ENCODE results near the gene PRLR.
"Not testable (repeated sequence)": the region's sequence is repeated elsewhere in the genome, so short reads cannot be mapped to it uniquely, and the experiment has no call there.

The PRLR gene

DNA sequence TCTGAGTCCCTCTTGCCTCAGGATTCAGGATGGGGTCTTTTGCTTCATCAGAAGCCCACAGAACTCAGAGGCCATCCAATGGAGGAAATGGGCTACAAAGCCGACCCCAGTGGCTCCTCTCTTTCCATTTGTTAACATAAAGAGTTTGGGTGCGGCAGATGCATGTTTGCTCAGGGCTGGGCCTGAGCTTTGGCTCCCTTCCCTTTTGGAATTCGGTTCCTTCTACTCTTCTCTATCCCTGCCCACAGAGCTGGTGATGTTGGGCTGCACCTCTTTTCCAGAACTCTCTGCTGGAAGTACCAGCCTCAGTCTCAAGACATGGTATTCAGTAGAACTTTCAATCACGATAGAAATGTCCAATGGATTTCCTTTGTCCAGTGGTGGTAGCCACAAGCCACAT lies 115.6 kb downstream of the PRLR start:
- Histone ChIP-seq H3K4me3 (no peak overlapping the region), H3K9ac (ENCODE audit: insufficient read length) (no peak overlapping the region), H3K27ac (no peak overlapping the region), H3K36me3 (ENCODE audit: insufficient read depth, low read length) (no peaks in the 10 kb centered on the region), H3K9me3 (ENCODE audit: low read depth, low read length) (no peaks in the 10 kb centered on the region)
- no peak for TF ChIP-seq POLR2AphosphoS5 (IDR thresholded peaks at IDR 0.05; ENCODE audit: borderline replicate concordance, low read depth, low read length)
- no peak for TF ChIP-seq EZH2 (IDR thresholded peaks at IDR 0.05)
- no peak for TF ChIP-seq FOXP2 (optimal IDR thresholded peaks at IDR 0.05; ENCODE audit: control extremely low read depth, extremely low read length, insufficient read depth)
- no peak for DNase-seq (ENCODE audit: low read depth, low spot score)

DNA sequence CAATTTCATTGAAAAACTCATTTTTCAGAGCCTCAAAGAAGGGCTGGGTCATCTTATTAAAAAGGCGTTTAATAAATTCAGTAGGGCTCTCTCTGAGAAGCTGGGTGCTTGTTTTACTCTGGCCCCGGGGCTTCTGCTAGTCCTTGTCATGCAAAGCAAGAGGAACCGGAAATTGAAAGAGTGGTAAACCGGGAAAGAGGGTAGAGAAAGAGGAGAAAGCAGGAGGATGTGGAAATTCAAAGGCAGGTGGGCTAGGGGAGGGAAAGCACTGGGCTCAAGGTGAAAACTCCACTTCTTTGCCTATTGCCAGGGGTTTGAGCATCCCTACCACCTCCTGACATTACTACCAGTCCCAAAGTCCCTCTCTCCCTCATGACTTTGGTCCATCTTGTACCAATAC lies 118.0 kb downstream of the PRLR start:
- Histone ChIP-seq H3K36me3 (ENCODE audit: insufficient read depth, low read length) (no peaks in the 10 kb centered on the region), H3K27ac (no peak overlapping the region), H3K4me3 (no peak overlapping the region), H3K9ac (ENCODE audit: insufficient read length) (no peak overlapping the region), H3K9me3 (ENCODE audit: low read depth, low read length) (no peaks in the 10 kb centered on the region)
- TF ChIP-seq FOXP2 (optimal IDR thresholded peaks at IDR 0.05; ENCODE audit: control extremely low read depth, extremely low read length, insufficient read depth) (no peak), POLR2AphosphoS5 (IDR thresholded peaks at IDR 0.05; ENCODE audit: borderline replicate concordance, low read depth, low read length) (no peak), EZH2 (IDR thresholded peaks at IDR 0.05) (no peak)
- no peak for DNase-seq (ENCODE audit: low read depth, low spot score)

DNA sequence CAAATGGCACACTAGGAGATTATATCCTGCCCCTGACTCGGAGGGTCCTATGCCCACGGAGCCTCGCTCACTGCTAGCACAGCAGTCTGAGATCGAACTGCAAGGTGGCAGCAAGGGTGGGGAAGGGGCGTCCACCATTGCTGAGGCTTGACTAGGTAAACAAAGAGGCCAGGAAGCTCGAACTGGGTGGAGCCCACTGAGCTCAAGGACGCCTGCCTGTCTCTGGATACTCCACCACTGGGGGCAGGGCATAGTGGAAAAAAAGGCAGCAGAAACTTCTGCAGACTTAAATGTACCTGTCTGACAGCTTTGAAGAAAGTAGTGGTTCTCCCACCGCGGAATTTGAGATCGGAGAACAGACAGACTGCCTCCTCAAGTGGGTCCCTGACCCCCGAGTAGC lies 125.7 kb downstream of the PRLR start:
- not testable (repeated sequence) for H3K9ac ChIP-seq (ENCODE audit: insufficient read length); DNase-seq (ENCODE audit: low read depth, low spot score); H3K36me3 ChIP-seq (ENCODE audit: insufficient read depth, low read length); H3K4me3 ChIP-seq; H3K27ac ChIP-seq; H3K9me3 ChIP-seq (ENCODE audit: low read depth, low read length)

GRCh38 chr5:35103637-35104299 lies 126.5 kb downstream of the PRLR start:
- no peak overlapping the region for H3K4me3 ChIP-seq
- H3K9ac ChIP-seq (ENCODE audit: insufficient read length), result no peak overlapping the region
- H3K9me3 ChIP-seq (ENCODE audit: low read depth, low read length), result no peaks in the 10 kb centered on the region
- H3K27ac ChIP-seq, result no peak overlapping the region
- H3K36me3 ChIP-seq (ENCODE audit: insufficient read depth, low read length), result no peaks in the 10 kb centered on the region
- DNase-seq (ENCODE audit: low read depth, low spot score), result no peak
- no peak for TF ChIP-seq POLR2AphosphoS5 (IDR thresholded peaks at IDR 0.05; ENCODE audit: borderline replicate concordance, low read depth, low read length)
- no peak for TF ChIP-seq FOXP2 (optimal IDR thresholded peaks at IDR 0.05; ENCODE audit: control extremely low read depth, extremely low read length, insufficient read depth)
- TF ChIP-seq EZH2 (IDR thresholded peaks at IDR 0.05), result no peak

- H3K9ac ChIP-seq (ENCODE audit: insufficient read length); DNase-seq (ENCODE audit: low read depth, low spot score); H3K9me3 ChIP-seq (ENCODE audit: low read depth, low read length); H3K36me3 ChIP-seq (ENCODE audit: insufficient read depth, low read length); H3K27ac ChIP-seq; H3K4me3 ChIP-seq: not testable (repeated sequence)
These were observed 128.6 kb downstream of the PRLR start for GRCh38 chr5:35101720-35102119.

DNA sequence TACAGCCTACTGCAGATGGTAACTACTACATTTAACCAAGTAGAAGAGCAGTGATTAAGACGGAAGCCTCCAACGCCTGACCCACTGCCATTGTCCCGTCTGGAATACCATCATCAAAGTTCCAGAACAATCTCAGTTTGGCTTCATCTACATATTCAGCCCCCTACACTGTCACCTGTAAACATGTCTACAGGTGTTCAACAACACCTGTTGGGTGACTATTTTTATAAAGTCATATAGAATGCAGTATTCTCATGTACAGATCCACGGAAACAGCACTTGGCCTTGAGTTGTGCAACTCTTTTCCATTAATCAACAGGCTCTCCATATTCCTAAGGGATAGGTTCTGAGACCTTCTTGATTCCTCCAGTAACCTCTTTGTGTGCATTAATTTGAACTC lies 129.3 kb downstream of the PRLR start:
- H3K9ac ChIP-seq (ENCODE audit: insufficient read length), result no peak overlapping the region
- TF ChIP-seq EZH2 (IDR thresholded peaks at IDR 0.05), result no peak
- TF ChIP-seq FOXP2 (optimal IDR thresholded peaks at IDR 0.05; ENCODE audit: control extremely low read depth, extremely low read length, insufficient read depth), result no peak
- no peak for TF ChIP-seq POLR2AphosphoS5 (IDR thresholded peaks at IDR 0.05; ENCODE audit: borderline replicate concordance, low read depth, low read length)
- no peaks in the 10 kb centered on the region for H3K9me3 ChIP-seq (ENCODE audit: low read depth, low read length)
- H3K4me3 ChIP-seq, result no peak overlapping the region
- H3K27ac ChIP-seq, result no peak overlapping the region
- no peak for DNase-seq (ENCODE audit: low read depth, low spot score)
- no peaks in the 10 kb centered on the region for H3K36me3 ChIP-seq (ENCODE audit: insufficient read depth, low read length)

- no peaks in the 10 kb centered on the region for H3K9me3 ChIP-seq (ENCODE audit: low read depth, low read length)
- no peak overlapping the region for H3K9ac ChIP-seq (ENCODE audit: insufficient read length)
- no peak for DNase-seq (ENCODE audit: low read depth, low spot score)
- no peak overlapping the region for H3K4me3 ChIP-seq
- no peaks in the 10 kb centered on the region for H3K36me3 ChIP-seq (ENCODE audit: insufficient read depth, low read length)
- H3K27ac ChIP-seq, result no peak overlapping the region
- no peak for TF ChIP-seq EZH2 (IDR thresholded peaks at IDR 0.05)
- TF ChIP-seq POLR2AphosphoS5 (IDR thresholded peaks at IDR 0.05; ENCODE audit: borderline replicate concordance, low read depth, low read length), result no peak
- no peak for TF ChIP-seq FOXP2 (optimal IDR thresholded peaks at IDR 0.05; ENCODE audit: control extremely low read depth, extremely low read length, insufficient read depth)
These were observed 132.1 kb downstream of the PRLR start for GRCh38 chr5:35098214-35098613.

GRCh38 chr5:35096932-35097331 lies 133.4 kb downstream of the PRLR start:
- DNase-seq (ENCODE audit: low read depth, low spot score), result no peak
- TF ChIP-seq POLR2AphosphoS5 (IDR thresholded peaks at IDR 0.05; ENCODE audit: borderline replicate concordance, low read depth, low read length) (no peak), FOXP2 (optimal IDR thresholded peaks at IDR 0.05; ENCODE audit: control extremely low read depth, extremely low read length, insufficient read depth) (no peak), EZH2 (IDR thresholded peaks at IDR 0.05) (no peak)
- no peak overlapping the region for H3K9ac ChIP-seq (ENCODE audit: insufficient read length)
- no peak overlapping the region for H3K27ac ChIP-seq
- no peak overlapping the region for H3K4me3 ChIP-seq
- no peaks in the 10 kb centered on the region for H3K9me3 ChIP-seq (ENCODE audit: low read depth, low read length)
- H3K36me3 ChIP-seq (ENCODE audit: insufficient read depth, low read length), result no peaks in the 10 kb centered on the region

DNA sequence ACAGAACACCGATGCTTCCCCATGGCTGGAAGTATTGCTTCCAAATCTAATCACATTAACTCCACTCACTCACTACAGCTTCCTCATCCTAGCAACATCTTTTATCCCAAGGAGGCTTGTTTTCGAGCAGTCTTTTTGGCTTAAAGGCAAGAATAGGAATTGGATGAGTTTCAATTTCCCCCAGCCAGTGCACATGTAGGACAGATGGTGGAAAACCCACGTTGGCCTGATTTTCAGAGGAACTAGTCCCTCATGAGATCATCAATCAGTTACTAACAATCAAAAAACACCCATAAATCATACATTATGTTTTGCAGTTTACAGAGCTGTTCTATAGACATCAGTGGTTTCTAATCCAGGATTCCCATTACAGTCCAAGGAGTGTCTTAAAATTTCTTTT lies 134.1 kb downstream of the PRLR start:
- no peak for DNase-seq (ENCODE audit: low read depth, low spot score)
- TF ChIP-seq EZH2 (IDR thresholded peaks at IDR 0.05) (no peak), FOXP2 (optimal IDR thresholded peaks at IDR 0.05; ENCODE audit: control extremely low read depth, extremely low read length, insufficient read depth) (no peak), POLR2AphosphoS5 (IDR thresholded peaks at IDR 0.05; ENCODE audit: borderline replicate concordance, low read depth, low read length) (no peak)
- H3K4me3 ChIP-seq, result no peak overlapping the region
- H3K9me3 ChIP-seq (ENCODE audit: low read depth, low read length), result no peaks in the 10 kb centered on the region
- no peak overlapping the region for H3K27ac ChIP-seq
- H3K9ac ChIP-seq (ENCODE audit: insufficient read length), result no peak overlapping the region
- no peaks in the 10 kb centered on the region for H3K36me3 ChIP-seq (ENCODE audit: insufficient read depth, low read length)

All from SK-N-MC (cell line).